AG04450 (cell line): Measurements from ENCODE around the gene COL11A2. TPM values are rescaled to one million over a fixed set of nuclear protein-coding genes. Genes with fewer than 3 reads are reported as not detected.

Experiments used
- CTCF ChIA-PET: fragments of 300-600, 350-600 bp; formaldehyde crosslinking; extraction: SDS; loops from one replicate; lab custom pipeline; 2022; ENCODE audit warnings: antibody characterized with exemption, inconsistent platforms; lab: Charles Lee
- POLR2A ChIA-PET: fragments of 350-600 bp; formaldehyde crosslinking; extraction: SDS; loops from one replicate; lab custom pipeline; 2021; ENCODE audit warnings: antibody characterized with exemption, inconsistent platforms; lab: Yijun Ruan, JAX
- DNase-seq: peaks from one replicate; pipeline ENCODE4 v3.0.0-alpha.2; 2011; ENCODE audit warnings: low read depth, low spot score
- H3K27ac ChIP-seq: one replicate; pipeline ENCODE4 v1.5.1; 2012; ENCODE audit warnings: low read depth, low read length, control low read depth
- H3K27me3 ChIP-seq: one replicate; pipeline ENCODE4 v1.6.0; 2012; ENCODE audit warnings: low read length; ENCODE audit not compliant: control insufficient read depth, insufficient read depth
- H3K4me3 ChIP-seq: 2 replicates; pipeline ENCODE4 v1.5.1; 2011; ENCODE audit warnings: mild to moderate bottlenecking, low read depth, low read length, control low read depth
- H3K9me3 ChIP-seq: 2 replicates; pipeline ENCODE4 v1.5.1; 2012; ENCODE audit warnings: low read length; ENCODE audit not compliant: control insufficient read depth, insufficient read depth
- CTCF ChIP-seq: IDR thresholded peaks from 2 replicates; pipeline ENCODE4 v1.5.1; 2011; ENCODE audit warnings: low read depth, low read length, control low read depth, inconsistent platforms
- polyA plus RNA-seq: library from polyadenylated mRNA; depleted of rRNA; stranded (reverse); fragments of >200 nt; gene quantifications from 2 replicates; pipeline ENCODE4 v1.2.3, GENCODE V29; 2011

COL11A2 gene
- polyA plus RNA-seq, 1 experiment, result 0.26 TPM

GRCh38 chr6:33164665-33165373 is 27.4 kb downstream of the COL11A2 start:
- Histone ChIP-seq H3K4me3 (no peak overlapping the region), H3K27ac (no peak overlapping the region), H3K9me3 (no peaks in the 10 kb centered on the region), H3K27me3 (peaks cover 3% of the 10 kb centered on the region)
- ChIA-PET CTCF (interaction anchor here (0.7 to 1.1 kb wide), 3 partner anchors 9 to 83 kb away, joined by 3 read pairs; no protein-coding TSS in a partner anchor), POLR2A (interaction anchor here (0.6 kb wide), 1 partner anchor 59 kb away, joined by 8 read pairs; no protein-coding TSS in a partner anchor)
- no peak for TF ChIP-seq CTCF
- no peak for DNase-seq

- ChIA-PET CTCF (interaction anchor here (0.7 to 1.1 kb wide), 3 partner anchors 10 to 84 kb away, joined by 3 read pairs; no protein-coding TSS in a partner anchor), POLR2A (no interaction called here)
- peaks cover 3% of the 10 kb centered on the region for H3K27me3 ChIP-seq
- DNase-seq, result no peak
- no peak overlapping the region for H3K4me3 ChIP-seq
- no peak for TF ChIP-seq CTCF
- no peak overlapping the region for H3K27ac ChIP-seq
- no peaks in the 10 kb centered on the region for H3K9me3 ChIP-seq
These were observed 28.1 kb downstream of the COL11A2 start for GRCh38 chr6:33164176-33164575.

GRCh38 chr6:33163540-33163939 is 28.7 kb downstream of the COL11A2 start:
- peaks cover 3% of the 10 kb centered on the region for H3K27me3 ChIP-seq
- H3K9me3 ChIP-seq, result no peaks in the 10 kb centered on the region
- ChIA-PET CTCF (no interaction called here), POLR2A (no interaction called here)
- no peak for DNase-seq
- H3K27ac ChIP-seq, result no peak overlapping the region
- TF ChIP-seq CTCF, result no peak
- H3K4me3 ChIP-seq, result no peak overlapping the region

GRCh38 chr6:33161354-33162331 is 30.6 kb downstream of the COL11A2 start:
- H3K9me3 ChIP-seq, result no peaks in the 10 kb centered on the region
- TF ChIP-seq CTCF, result peak; percentile 90
- no peak for DNase-seq
- H3K4me3 ChIP-seq, result peak overlapping the region; percentile 55
- peaks cover 11% of the 10 kb centered on the region for H3K27me3 ChIP-seq
- CTCF ChIA-PET, result interaction anchor here (0.7 to 4.3 kb wide), 10 partner anchors 12 to 208 kb away, joined by 3 to 19 read pairs (median 3); partner anchors contain the start of gene HLA-DMA
- no peak overlapping the region for H3K27ac ChIP-seq
- POLR2A ChIA-PET, result no interaction called here
